ENCODE data around the gene ST8SIA4.

- TF ChIP-seq, protein P1, sequence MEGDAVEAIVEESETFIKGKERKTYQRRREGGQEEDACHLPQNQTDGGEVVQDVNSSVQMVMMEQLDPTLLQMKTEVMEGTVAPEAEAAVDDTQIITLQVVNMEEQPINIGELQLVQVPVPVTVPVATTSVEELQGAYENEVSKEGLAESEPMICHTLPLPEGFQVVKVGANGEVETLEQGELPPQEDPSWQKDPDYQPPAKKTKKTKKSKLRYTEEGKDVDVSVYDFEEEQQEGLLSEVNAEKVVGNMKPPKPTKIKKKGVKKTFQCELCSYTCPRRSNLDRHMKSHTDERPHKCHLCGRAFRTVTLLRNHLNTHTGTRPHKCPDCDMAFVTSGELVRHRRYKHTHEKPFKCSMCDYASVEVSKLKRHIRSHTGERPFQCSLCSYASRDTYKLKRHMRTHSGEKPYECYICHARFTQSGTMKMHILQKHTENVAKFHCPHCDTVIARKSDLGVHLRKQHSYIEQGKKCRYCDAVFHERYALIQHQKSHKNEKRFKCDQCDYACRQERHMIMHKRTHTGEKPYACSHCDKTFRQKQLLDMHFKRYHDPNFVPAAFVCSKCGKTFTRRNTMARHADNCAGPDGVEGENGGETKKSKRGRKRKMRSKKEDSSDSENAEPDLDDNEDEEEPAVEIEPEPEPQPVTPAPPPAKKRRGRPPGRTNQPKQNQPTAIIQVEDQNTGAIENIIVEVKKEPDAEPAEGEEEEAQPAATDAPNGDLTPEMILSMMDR (IDR thresholded peaks at IDR 0.05 in 4 of 5, conservative IDR thresholded peaks at IDR 0.05 in 1 of 5) = no peak
- no peak for TF ChIP-seq POLR2A (IDR thresholded peaks at IDR 0.05)
These were observed 7.0 kb downstream of the ST8SIA4 start for GRCh38 chr5:100896054-100896453.

Measured in gastrocnemius medialis (tissue), 4 donors.